Sciatic nerve (tissue), 2 donors: ENCODE results near the gene IGF2BP2. TPM values are rescaled to one million over a fixed set of nuclear protein-coding genes. Genes with fewer than 3 reads are reported as not detected.
"Not testable (repeated sequence)": the region's sequence is repeated elsewhere in the genome, so short reads cannot be mapped to it uniquely, and the experiment has no call there.

Experiments used
- ATAC-seq: fragments of 200-7000 bp; cut with Tn5 transposase; one replicate; pipeline ENCODE4 v1.9.1; 2020; ENCODE audit warnings: mild to moderate bottlenecking, moderate library complexity
- DNase-seq: peaks from one replicate; pipeline ENCODE4 v3.0.0-alpha.2; 2020; ENCODE audit warnings: low spot score
- intact Hi-C: fragments of 100-400 bp; cut with DNase I; formaldehyde crosslinking; loops from one replicate; pipeline ENCODE4 v1.14.2; 2022
- total RNA-seq: library from RNA; stranded (reverse); fragmentation: NEBNext Ultra II Directional; extraction: Animal tissue kit (Norgen Biotek cat#: 25700); gene quantifications from one replicate; pipeline ENCODE4 v1.2.1, GENCODE V29; 2021
- donor health status: DM: no; HTN: no; CAD: no.
- donor health status: DM: no; HTN: no; CAD: no.

IGF2BP2 gene
- total RNA-seq, 1 donor from 2014 or later = 52.2 TPM

- intact Hi-C loops = no loop called here
- DNase-seq = no peak
- ATAC-seq = no peak
These were observed 9.2 kb downstream of the IGF2BP2 start for GRCh38 chr3:185815391-185816282.

GRCh38 chr3:185813691-185814215 lies 11.1 kb downstream of the IGF2BP2 start:
- ATAC-seq (no peak), DNase-seq (no peak)
- intact Hi-C loops = no loop called here

- ATAC-seq = no peak
- intact Hi-C loops = no loop called here
- no peak for DNase-seq
These were observed 11.6 kb downstream of the IGF2BP2 start for GRCh38 chr3:185813205-185813604.

- DNase-seq = no peak
- intact Hi-C loops = no loop called here
These were observed 17.3 kb downstream of the IGF2BP2 start for GRCh38 chr3:185807445-185808068.

GRCh38 chr3:185798831-185799110 lies 26.1 kb downstream of the IGF2BP2 start:
- ATAC-seq, DNase-seq, intact Hi-C loops: not testable (repeated sequence)

More at GRCh38 chr3:185807445-185808068, 17.3 kb downstream of the IGF2BP2 start:
- no peak for ATAC-seq

- ATAC-seq = no peak
- intact Hi-C loops = no loop called here
- DNase-seq = no peak
These were observed 26.6 kb downstream of the IGF2BP2 start for GRCh38 chr3:185797993-185798830.

GRCh38 chr3:185797108-185797881 lies 27.5 kb downstream of the IGF2BP2 start:
- DNase-seq (no peak), ATAC-seq (no peak)
- intact Hi-C loops = no loop called here

GRCh38 chr3:185796431-185797107 lies 28.3 kb downstream of the IGF2BP2 start:
- DNase-seq (no peak), ATAC-seq (no peak)
- intact Hi-C loops = no loop called here

GRCh38 chr3:185793381-185793780 lies 31.5 kb downstream of the IGF2BP2 start:
- ATAC-seq = no peak
- intact Hi-C loops = no loop called here
- no peak for DNase-seq

- DNase-seq = no peak
- intact Hi-C loops = no loop called here
- no peak for ATAC-seq
These were observed 31.9 kb downstream of the IGF2BP2 start for GRCh38 chr3:185792955-185793354.

- ATAC-seq = no peak
- intact Hi-C loops = no loop called here
These were observed 34.7 kb downstream of the IGF2BP2 start for GRCh38 chr3:185789891-185790830.

GRCh38 chr3:185789134-185789533 lies 35.7 kb downstream of the IGF2BP2 start:
- intact Hi-C loops = no loop called here
- DNase-seq = no peak
- ATAC-seq = no peak

More at GRCh38 chr3:185789891-185790830, 34.7 kb downstream of the IGF2BP2 start:
- no peak for DNase-seq

GRCh38 chr3:185788292-185788691 lies 36.5 kb downstream of the IGF2BP2 start:
- DNase-seq = no peak
- intact Hi-C loops = no loop called here
- no peak for ATAC-seq

GRCh38 chr3:185786956-185787877 lies 37.6 kb downstream of the IGF2BP2 start:
- DNase-seq (no peak), ATAC-seq (no peak)
- intact Hi-C loops = no loop called here

- intact Hi-C loops, ATAC-seq, DNase-seq: not testable (repeated sequence)
These were observed 38.6 kb downstream of the IGF2BP2 start for GRCh38 chr3:185786258-185786657.

GRCh38 chr3:185784317-185784716 lies 40.5 kb downstream of the IGF2BP2 start:
- intact Hi-C loops = no loop called here
- no peak for ATAC-seq

More at GRCh38 chr3:185784317-185784716, 40.5 kb downstream of the IGF2BP2 start:
- no peak for DNase-seq
